ENCODE data around the gene KCTD16.

Gene KCTD16

DNA sequence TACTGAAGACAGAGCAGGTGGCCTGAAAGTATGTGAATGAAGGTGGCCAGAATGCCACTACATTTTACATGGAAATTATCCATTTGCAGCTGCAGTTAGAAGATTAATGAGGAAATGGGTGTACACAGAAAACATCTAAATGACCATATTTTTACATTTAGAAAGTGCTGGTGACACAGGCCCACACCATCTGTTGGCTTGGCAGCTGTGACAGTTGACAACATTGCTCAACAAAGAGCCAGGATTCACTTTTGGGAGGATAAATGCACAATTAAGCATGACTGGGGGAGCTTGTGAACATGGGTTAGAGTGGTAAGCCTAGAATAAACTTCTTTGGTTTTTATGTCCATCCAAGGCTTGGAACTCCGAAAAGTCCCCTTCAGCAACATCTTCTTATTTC lies 360.5 kb downstream of the KCTD16 start:
- POLR2A ChIA-PET = no interaction called here
- CTCF ChIA-PET = no interaction called here
- no peak for DNase-seq (ENCODE audit: extremely low spot score)
- TF ChIP-seq PKNOX1 (IDR thresholded peaks at IDR 0.05) = no peak
- TF ChIP-seq ELF4 (IDR thresholded peaks at IDR 0.05) = no peak
- no peak for TF ChIP-seq TARDBP (IDR thresholded peaks at IDR 0.05)
